HG03095 (cell line): Measurements from ENCODE around the gene TNN.
"Not testable (repeated sequence)": the region's sequence is repeated elsewhere in the genome, so short reads cannot be mapped to it uniquely, and the experiment has no call there.

ENCODE experiments used
- ATAC-seq: cut with Tn5 transposase; IDR thresholded peaks from one replicate; pipeline ENCODE4 v1.9.1; 2021; ENCODE audit warnings: moderate library complexity; ENCODE audit not compliant: unreplicated experiment

The TNN gene

DNA sequence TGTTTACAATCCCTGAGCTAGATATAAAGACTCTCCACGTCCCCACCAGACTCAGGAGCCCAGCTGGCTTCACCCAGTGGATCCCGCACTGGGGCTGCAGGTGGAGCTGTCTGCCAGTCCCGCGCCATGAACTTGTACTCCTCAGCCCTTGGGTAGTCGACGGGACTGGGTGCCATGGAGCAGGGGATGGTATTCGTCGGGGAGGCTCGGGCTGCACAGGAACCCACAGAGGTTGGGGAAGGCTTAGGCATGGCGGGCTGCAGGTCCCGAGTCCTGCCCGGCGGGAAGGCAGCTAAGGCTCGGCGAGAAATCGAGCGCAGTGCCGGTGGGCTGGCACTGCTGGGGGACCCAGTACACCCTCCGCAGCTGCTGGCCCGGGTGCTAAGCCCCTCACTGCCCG, 34.5 kb downstream of the TNN start:
- ATAC-seq, result not testable (repeated sequence)

DNA sequence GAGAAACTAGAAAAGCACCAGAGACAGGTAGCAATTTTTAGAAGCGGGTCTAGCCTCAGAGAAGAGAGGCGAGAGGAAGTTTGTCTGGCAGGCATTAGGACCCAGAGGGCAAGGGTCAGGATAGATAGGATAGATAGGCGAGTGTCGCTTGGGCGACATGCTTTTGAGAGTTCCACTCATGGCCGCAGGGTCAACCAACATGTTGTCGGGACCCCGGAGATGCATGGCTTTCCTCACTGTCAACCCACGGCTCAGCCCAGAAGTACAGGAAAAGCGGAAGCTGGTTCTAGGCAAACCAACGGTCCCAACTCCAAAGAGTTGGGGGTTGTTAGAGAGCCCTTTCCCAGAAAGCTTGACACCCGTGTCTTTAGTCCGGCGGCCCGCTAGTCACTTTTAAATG, 38.9 kb downstream of the TNN start:
- not testable (repeated sequence) for ATAC-seq

DNA sequence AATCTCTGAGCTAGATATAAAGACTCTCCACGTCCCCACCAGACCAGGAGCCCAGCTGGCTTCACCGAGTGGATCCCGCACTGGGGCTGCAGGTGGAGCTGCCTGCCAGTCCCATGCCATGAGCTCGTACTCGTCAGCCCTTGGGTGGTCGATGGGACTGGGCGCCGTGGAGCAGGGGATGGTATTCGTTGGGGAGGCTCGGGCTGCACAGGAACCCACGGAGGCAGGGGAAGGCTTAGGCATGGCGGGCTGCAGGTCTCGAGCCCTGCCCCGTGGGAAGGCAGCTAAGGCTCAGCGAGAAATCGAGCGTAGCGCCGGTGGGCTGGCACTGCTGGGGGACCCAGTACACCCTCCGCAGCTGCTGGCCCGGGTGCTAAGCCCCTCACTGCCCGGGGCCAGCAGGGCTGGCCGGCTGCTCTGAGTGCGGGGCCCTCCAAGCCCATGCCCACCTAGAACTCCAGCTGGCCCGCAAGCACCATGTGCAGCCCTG, 40.7 kb downstream of the TNN start:
- ATAC-seq, result not testable (repeated sequence)

DNA sequence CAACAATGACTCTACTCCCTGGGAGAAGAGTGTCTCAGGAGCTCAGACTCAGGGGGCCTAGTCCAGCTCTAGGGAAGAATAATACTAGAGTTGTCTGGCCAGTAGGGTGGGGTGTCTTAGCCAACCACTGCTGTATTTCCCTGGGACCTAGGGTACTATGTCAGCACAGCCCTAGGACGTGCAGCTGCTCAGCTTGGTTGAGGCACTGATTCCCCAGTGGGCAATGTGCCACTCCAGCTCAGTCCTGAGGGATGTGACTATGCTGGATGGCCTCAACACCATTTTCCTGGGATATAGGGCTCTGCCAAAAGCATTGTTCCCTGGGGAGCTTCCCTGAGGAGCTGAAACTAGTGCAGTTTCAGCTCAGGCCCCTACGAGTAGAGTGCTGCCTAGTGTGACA, 47.4 kb downstream of the TNN start:
- ATAC-seq, result no peak

DNA sequence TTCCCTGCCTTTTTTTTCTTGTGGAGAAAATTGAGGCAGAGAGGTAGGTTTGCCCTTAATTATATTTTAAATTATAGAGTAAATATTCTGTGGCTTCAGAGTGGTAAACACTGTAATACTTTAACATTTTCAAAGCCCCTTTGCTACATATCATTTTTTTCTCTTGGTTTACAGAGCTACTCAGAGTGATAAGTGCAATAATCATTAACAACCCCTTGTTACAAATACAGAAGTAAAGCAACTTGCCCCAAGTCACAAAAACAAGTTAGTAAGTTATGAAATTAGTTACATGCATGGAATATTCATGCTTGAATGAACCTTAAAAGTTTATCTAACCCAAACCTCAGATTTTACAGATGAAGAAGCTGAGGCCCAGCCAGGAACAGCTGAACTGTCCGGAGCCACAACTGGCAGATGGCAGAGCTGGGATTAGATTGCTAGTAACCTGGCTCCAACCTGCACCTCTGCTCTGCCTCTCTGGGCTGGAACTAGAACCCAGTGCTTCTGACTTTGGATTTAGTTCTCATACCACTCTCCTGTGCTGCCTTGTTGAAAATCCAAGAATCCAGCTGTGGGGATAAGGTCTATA, 48.7 kb downstream of the TNN start:
- no peak for ATAC-seq

DNA sequence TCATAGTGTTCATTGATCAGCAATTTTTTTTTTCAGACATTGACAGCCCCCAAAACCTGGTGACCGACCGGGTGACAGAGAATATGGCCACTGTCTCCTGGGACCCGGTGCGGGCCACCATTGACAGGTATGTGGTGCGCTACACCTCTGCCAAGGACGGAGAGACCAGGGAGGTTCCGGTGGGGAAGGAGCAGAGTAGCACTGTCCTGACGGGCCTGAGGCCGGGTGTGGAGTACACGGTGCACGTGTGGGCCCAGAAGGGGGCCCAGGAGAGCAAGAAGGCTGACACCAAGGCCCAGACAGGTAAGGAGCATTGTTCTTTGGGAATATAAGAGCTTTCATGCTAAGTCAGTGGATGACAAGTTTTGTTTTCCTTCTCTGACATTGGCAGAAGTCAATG, 49.3 kb downstream of the TNN start:
- no peak for ATAC-seq

DNA sequence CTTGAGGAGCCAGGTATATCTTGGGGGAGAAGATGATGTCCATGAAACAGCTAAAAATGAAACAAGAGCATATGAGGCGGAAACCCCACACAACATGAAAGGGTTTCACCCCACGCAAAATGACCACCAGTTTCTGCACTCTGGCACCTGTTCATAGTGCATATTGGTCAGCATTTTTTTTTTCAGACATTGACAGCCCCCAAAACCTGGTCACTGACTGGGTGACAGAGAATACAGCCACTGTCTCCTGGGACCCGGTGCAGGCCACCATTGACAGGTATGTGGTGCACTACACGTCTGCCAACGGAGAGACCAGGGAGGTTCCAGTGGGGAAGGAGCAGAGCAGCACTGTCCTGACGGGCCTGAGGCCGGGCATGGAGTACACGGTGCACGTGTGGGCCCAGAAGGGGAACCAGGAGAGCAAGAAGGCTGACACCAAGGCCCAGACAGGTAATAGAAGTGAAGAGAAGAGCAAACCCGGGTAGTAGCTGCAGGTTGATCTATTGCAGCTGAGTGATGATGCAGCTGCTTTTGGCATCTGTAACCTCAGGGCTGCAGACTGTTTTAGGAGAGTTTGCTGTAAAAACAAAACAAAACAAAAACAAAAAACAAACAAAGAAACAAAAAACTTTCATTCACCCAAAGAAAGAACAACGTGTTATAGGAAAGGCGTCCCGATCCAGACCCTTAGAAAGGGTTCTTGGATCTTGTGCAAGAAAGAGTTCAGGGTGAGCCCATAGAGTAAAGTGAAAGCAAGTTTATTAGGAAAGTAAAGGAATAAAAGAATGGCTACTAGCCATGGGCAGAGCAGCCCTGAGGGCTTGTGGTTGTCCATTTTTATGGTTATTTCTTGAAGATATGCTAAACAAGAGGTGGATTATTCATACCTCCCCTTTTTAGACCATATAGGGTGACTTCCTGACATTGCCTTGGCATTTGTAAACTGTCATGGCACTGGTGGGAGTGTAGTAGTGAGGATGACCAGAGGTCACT, 51.0 kb downstream of the TNN start:
- ATAC-seq, result no peak

DNA sequence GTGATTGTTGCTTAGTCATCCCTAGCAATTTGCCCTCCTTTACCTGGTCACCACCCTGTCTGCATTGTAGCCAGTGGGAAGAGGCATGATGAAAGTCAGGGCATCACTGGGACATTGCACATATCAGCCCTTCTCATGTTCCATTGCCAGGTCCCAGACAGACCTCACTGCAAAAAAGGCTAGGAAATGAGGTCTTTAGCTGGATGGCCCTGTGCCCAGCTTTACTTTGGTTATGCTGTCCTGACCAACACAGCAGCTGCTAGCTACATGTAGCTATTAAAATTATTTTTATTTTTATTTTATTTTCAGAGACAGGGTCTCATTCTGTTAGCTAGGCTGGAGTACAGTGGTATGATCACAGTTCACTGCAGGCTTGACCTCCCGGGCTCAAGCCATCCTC, 52.9 kb downstream of the TNN start:
- ATAC-seq, result no peak

DNA sequence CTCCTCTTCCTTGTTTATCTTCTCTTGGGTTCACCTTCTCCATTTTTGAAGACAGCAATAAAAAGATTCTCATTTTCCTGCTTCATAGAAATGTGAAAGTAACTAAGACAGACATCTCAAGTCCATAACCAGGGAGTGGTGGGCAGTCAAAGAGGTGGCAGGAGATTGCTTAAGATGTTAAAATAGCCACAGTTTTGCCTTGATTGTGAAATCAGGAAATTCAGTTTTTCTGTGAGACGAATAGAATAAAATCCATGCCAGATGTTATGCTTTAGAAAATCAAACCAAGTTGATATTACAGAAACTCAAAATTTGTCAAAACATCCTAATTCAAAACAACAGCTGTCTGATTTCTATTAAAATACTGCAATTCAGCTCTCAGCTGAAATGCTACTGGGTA, 57.2 kb downstream of the TNN start:
- no peak for ATAC-seq

DNA sequence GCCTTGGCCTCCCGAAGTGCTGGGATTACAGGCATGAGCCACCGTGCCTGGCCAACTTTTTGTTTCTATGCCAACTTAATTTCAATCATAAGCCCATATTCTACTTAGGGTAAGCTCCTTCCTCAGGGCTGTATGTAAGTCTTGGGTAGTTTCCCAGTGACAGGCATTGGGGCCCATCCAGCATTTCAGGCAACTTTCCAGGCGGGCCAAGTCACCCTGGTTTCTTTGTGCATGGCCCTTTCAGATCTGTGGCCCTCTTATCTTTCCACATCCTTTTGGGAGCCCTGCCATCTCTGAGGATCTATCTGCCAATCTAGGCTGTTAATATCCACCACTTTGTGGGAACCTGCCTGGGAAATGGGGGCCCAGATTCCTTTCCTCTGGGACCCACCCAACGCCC, 58.7 kb downstream of the TNN start:
- no peak for ATAC-seq

DNA sequence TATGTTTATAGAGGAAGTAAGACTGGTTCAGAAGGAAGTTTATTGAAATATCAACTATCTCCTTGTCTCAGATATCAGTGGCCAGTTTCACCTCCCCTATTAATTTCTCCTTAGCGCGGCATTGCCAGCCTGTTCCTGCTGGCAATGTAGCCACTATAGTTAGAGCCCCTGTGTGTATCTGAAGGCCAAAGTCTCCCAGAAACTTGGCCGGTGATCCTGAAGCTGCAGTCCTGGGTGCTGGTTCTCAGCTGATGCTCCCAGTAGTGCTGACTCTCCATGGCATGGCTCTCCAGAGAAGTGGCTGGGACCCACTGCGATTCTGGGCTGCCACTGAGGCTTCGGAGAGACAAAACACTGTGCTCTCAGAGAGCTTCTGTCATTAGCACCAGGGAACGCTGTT, 59.9 kb downstream of the TNN start:
- ATAC-seq, result no peak

DNA sequence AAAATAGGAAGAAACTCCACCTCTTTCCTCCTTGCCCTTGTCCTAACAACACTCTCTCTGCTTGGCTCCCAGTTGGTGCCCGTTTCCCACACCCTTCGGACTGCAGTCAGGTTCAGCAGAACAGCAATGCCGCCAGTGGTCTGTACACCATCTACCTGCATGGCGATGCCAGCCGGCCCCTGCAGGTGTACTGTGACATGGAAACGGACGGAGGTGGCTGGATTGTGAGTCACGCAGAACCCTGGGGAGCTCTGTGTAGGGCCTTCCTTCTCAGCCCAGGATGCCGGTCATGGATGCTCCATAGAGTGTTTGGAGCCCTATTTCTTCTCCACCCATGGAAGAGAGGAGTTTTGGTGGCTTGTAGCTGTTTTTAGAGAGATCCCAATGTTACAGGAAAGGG, 60.9 kb downstream of the TNN start:
- no peak for ATAC-seq

DNA sequence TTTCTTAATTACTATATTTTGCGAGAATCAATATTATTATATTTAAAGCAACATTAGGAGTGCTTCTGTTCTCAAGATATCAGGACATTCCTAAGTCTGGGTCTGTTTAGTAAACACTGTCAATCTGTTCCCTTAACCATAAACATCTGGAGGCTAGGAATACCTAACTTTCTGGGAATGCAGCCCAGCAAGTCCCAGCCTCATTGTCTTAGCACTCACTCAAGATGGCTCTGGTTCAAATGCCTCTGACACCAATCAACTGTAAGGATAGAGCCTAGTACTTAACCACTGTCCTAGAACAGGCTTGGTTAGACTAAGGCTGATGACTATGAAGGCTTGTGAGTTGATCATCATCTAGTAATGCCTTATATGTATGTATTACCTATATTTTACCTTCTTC, 61.5 kb downstream of the TNN start:
- no peak for ATAC-seq

DNA sequence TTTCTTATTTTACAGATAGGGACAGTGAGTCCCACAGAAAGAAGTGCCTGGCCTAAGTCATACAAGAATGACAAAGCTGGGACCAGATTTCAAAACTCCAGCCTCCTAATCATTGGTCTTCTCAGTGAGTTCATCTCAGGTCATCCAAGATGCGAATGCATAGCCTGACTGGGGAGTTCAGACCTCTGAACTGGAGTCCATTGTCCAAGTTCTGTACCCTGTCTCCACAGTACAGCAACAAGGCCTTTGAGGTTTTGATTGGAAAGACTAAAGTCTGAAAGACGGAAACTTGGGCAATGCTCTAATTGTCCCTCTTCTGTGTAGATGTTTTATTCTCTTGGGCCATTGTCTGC, 62.0 kb downstream of the TNN start:
- no peak for ATAC-seq

DNA sequence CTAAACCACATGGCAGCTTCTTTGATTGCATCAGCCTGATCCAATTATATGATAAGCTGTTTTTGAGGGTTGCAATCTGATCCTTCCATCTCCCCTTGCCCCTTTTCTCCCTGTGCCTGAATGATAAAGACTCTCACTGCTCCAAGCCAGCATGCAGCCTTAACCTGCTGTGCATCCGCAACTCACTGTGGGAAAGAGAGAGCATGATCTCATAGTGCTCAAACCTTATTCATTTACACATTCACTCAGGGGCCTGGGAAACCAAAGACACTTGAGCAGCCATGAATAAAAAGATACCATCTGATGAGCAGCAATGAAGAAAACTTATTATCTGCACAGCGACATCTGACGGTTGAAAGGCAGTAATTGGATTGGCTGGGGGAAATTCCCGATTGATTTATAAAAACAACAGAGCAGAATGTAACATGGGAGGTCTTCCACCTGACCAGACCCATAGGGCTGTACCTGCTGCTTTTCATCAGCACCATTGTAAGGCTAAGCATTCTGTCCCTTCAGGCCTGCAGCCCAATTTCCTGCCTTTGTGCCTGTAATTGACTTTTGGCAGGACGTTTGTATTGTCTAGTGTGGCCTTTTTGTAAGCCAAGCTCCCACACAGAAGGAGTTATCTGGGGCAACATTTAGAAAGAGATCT, 62.5 kb downstream of the TNN start:
- ATAC-seq, result no peak

DNA sequence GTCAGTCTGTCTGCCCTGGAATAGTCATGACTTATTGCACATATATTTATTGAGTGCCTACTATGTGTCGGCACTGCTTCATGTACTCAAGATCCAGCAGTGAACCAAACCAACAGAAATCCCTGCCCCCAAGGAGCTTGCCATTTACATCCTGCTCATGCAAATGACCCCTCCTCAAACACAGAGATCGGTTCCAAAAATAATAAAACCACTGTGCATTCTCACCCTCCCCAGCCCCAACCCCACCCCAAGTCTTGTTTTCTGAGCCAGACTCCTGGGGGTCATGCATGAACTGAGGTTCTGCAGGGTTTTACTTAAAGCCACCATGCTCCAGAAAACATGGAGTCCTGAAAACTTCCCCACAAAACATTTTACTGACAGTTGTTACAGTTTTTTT, 63.0 kb downstream of the TNN start:
- ATAC-seq, result no peak

DNA sequence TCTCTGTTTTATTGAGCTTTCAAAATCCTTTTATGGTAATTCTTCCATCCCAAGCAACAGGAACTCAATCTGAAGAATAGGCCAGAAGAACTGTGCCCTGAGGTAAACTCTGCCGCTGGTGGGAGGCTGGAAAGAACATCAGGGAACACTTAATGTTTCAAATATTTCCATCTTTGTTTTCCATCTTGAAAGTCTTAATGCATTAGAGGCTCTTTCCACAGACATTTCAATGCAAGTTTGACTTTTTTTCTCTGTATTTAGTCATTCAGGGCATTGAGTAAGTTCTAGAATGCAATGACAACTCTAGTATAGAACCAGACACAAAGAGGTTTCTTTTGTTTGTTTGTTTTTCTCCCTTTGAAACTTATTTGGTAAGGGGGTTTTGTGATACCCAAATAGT, 63.5 kb downstream of the TNN start:
- ATAC-seq, result no peak

DNA sequence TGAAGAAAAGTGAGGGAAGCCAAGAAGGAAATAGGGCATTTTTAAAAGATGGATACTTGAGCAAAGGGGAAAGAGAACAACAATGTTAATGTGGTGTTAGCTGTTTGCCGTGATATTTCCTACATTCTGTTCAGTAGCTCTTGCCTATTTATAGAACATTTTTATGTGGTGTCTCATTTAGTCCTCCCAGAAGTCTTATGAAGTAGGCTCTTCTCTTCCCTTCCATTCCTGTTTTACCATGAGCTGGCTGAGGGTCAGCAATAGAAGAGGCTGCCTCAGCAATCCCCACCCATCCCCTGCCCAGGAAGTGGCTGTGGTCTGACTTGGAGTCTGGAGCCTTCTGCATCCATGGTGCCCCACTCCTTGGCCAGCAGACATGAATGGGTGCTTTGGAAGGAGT, 64.8 kb downstream of the TNN start:
- no peak for ATAC-seq

DNA sequence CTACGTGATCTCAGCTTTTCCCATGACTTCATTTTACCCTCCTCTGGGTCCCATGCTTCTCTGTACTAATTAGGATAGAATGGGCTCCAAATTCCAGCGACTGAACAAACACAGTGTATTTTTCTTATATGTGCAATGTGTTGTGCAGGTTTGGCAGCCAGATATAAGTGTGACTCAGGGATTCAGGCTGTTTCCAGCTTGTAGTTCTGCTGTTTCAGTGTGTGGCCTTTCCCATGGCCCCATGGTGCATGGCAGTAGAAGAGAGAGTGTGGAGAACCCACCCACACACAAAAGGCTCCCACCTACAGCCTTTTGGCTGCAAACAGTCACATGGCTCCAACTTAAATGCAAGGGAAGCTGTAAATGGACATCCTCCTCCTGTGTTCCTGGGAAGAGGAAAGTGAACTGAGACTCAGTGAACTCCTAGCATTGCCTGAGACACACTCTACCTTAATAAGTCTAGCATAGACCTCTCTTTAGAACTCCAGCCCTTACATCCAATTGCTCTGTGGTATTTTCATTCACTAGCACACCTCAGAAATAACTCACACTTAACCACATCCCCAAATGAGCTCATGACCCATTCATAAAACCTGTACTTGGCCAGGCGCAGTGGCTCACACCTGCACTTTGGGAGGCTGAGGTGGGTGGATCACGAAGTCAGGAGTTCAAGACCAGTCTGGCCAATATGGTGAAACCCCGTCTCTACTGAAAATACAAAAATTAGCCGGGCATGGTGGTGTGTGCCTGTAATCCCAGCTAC, 66.2 kb downstream of the TNN start:
- no peak for ATAC-seq

DNA sequence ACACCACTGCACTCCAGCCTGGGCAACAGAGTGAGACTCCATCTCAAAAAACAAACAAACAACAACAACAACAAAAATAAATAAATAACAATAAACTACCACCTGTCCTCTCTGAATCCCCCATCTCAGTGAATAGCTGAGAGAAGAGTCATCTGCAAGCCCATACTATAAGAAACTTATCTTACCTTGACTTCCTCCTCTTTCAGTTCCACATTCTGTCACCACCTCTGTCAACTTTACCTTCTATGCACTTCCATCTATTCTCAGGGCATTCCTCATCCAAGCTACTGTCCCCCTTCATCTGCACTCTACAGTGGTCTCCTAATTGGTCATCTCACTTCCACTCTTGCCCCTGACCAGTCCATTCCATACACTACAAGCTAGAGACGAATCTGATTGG, 66.9 kb downstream of the TNN start:
- ATAC-seq, result no peak

DNA sequence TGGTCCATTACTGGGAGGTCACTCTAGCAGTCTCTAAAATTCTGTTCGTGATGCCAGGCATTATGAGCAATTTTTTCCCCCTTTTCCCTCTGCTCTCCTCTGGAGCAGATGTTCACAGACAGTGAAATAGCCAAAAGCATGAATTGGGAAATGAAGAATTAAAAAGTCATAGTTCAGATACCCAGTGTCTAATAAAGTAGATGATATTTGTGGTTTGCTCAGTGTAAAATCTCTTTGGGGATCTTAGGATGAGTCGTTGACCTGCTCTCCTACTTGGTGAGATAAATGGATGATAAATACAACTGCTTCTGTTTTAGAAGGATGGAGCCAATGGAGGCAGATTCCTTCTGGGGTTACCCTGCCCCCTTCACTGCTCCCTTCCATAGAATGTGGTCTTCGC, 68.6 kb downstream of the TNN start:
- no peak for ATAC-seq
